Glutamatergic neuron (in vitro differentiated cells): ENCODE data around the gene MACC1. TPM values are rescaled to one million over a fixed set of nuclear protein-coding genes. Genes with fewer than 3 reads are reported as not detected.

Experiments
- DNase-seq: peaks from one replicate; pipeline ENCODE4 v3.0.0; 2022
- H3K27ac Mint-ChIP-seq: one replicate; pipeline ENCODE4 v1.8.0; 2020; ENCODE audit warnings: mild to moderate bottlenecking, mixed read lengths, inconsistent platforms; ENCODE audit not compliant: unreplicated experiment
- H3K27me3 Mint-ChIP-seq: one replicate; pipeline ENCODE4 v1.8.0; 2020; ENCODE audit warnings: mild to moderate bottlenecking, moderate library complexity, mixed read lengths, inconsistent platforms; ENCODE audit not compliant: unreplicated experiment
- H3K36me3 Mint-ChIP-seq: one replicate; pipeline ENCODE4 v1.8.0; 2020; ENCODE audit warnings: mild to moderate bottlenecking, mixed read lengths, inconsistent platforms; ENCODE audit not compliant: unreplicated experiment
- H3K4me1 Mint-ChIP-seq: one replicate; pipeline ENCODE4 v1.8.0; 2020; ENCODE audit warnings: mild to moderate bottlenecking, low read depth, mixed read lengths, inconsistent platforms; ENCODE audit not compliant: unreplicated experiment
- H3K4me3 Mint-ChIP-seq: one replicate; pipeline ENCODE4 v1.8.0; 2020; ENCODE audit warnings: mild to moderate bottlenecking, mixed read lengths, inconsistent platforms; ENCODE audit not compliant: unreplicated experiment
- H3K9me3 Mint-ChIP-seq: one replicate; pipeline ENCODE4 v1.8.0; 2020; ENCODE audit warnings: mild to moderate bottlenecking, moderate library complexity, mixed read lengths, inconsistent platforms; ENCODE audit not compliant: unreplicated experiment
- total RNA-seq: library from RNA; stranded (reverse); fragmentation: NEBNext Ultra II Directional; extraction: Animal tissue kit (Norgen Biotek cat#: 25700); gene quantifications from one replicate; pipeline ENCODE4 v1.2.1, GENCODE V29; 2021; ENCODE audit not compliant: unreplicated experiment
- TF ChIP-seq, protein P1 (sequence below): fragments of 200-600 bp; sonication (generic); IDR thresholded peaks from one replicate; pipeline ENCODE4 v1.5.0; 2021; ENCODE audit not compliant: partially characterized antibody, unreplicated experiment

MACC1 gene
- total RNA-seq, 1 donor from 2014 or later: 0.29 TPM

DNA sequence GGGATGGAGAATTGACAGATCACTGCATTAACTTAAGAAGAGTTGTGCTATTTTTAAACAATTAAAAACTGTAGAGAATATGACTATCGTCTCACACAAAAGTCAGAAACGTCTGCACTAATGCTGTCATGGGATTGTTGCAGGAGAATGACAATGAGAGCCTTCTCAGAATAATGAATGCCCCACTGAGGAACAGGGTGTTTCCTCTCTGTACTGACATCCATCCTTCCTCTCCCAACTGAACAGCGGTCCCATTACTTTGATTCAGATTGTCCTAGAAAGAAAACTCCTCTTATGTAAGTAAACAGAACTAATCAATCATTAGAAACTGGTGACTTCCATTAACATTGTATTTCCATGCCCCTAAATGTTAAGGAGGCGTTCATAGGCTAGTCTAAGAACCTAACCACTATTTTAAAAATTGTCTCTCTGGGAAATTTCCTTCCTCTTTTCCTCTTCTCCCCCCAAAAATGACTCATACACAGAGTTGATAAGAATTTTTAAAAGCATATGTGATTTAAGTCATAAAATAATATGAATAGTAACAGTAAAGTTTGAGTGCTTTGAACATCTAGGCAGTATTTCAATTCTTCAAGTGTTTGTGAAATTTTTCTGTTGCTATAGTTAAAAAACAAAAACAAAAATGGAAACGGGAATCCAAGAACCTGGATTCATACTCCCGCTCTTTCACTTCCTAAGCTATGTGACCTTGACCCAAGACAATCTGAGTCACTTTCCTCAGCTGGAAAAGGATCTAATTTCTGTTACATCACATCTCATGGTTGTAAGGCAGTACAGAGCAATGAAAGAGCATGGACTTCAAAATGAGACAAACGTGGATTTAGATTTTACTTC is 12.7 kb upstream of the MACC1 start:
- Mint-ChIP-seq H3K4me1 (no peaks in the 10 kb centered on the region), H3K36me3 (no peaks in the 10 kb centered on the region), H3K9me3 (no peaks in the 10 kb centered on the region), H3K27me3 (peaks cover 1% of the 10 kb centered on the region), H3K27ac (no peak overlapping the region), H3K4me3 (no peak overlapping the region)
- no peak for DNase-seq
- TF ChIP-seq, protein P1, sequence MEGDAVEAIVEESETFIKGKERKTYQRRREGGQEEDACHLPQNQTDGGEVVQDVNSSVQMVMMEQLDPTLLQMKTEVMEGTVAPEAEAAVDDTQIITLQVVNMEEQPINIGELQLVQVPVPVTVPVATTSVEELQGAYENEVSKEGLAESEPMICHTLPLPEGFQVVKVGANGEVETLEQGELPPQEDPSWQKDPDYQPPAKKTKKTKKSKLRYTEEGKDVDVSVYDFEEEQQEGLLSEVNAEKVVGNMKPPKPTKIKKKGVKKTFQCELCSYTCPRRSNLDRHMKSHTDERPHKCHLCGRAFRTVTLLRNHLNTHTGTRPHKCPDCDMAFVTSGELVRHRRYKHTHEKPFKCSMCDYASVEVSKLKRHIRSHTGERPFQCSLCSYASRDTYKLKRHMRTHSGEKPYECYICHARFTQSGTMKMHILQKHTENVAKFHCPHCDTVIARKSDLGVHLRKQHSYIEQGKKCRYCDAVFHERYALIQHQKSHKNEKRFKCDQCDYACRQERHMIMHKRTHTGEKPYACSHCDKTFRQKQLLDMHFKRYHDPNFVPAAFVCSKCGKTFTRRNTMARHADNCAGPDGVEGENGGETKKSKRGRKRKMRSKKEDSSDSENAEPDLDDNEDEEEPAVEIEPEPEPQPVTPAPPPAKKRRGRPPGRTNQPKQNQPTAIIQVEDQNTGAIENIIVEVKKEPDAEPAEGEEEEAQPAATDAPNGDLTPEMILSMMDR: no peak

DNA sequence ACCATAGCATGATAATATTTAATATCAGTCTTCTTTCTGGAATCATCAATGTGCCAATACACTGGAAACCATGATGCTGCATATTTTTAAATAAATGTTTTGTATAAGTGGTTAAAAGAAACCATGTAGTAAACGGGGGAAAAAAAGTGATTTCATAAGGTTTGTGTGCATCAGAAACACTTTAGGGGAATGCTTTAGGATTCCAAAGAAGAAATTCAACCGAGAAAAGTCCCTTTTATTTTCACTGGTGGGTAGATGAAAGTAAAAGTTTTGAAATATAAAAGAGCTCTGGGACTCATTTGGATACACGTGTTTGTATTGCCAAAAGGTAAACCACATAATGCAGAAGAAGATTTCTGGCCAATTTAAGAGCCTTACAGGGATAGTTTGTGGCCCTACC is 11.9 kb upstream of the MACC1 start:
- TF ChIP-seq, protein P1: no peak
- H3K27ac Mint-ChIP-seq: no peak overlapping the region
- DNase-seq: no peak
- H3K36me3 Mint-ChIP-seq: no peaks in the 10 kb centered on the region
- peaks cover 1% of the 10 kb centered on the region for H3K27me3 Mint-ChIP-seq
- no peak overlapping the region for H3K4me3 Mint-ChIP-seq
- H3K9me3 Mint-ChIP-seq: no peaks in the 10 kb centered on the region
- no peaks in the 10 kb centered on the region for H3K4me1 Mint-ChIP-seq

- Mint-ChIP-seq H3K27ac (no peak overlapping the region), H3K27me3 (peaks cover 1% of the 10 kb centered on the region), H3K4me3 (no peak overlapping the region), H3K9me3 (no peaks in the 10 kb centered on the region), H3K36me3 (no peaks in the 10 kb centered on the region), H3K4me1 (no peaks in the 10 kb centered on the region)
- no peak for DNase-seq
- TF ChIP-seq, protein P1: no peak
These were observed 11.5 kb upstream of the MACC1 start for GRCh38 chr7:20228654-20229053.

- Mint-ChIP-seq H3K4me3 (no peak overlapping the region), H3K27ac (no peak overlapping the region), H3K36me3 (no peaks in the 10 kb centered on the region), H3K4me1 (no peaks in the 10 kb centered on the region), H3K27me3 (peaks cover 1% of the 10 kb centered on the region), H3K9me3 (no peaks in the 10 kb centered on the region)
- DNase-seq: no peak
- TF ChIP-seq, protein P1: no peak
These were observed 10.2 kb upstream of the MACC1 start for GRCh38 chr7:20227291-20227795.

- H3K27ac Mint-ChIP-seq: no peak overlapping the region
- TF ChIP-seq, protein P1: no peak
- H3K9me3 Mint-ChIP-seq: no peaks in the 10 kb centered on the region
- H3K36me3 Mint-ChIP-seq: no peaks in the 10 kb centered on the region
- H3K4me1 Mint-ChIP-seq: no peaks in the 10 kb centered on the region
- peaks cover 1% of the 10 kb centered on the region for H3K27me3 Mint-ChIP-seq
- no peak overlapping the region for H3K4me3 Mint-ChIP-seq
- no peak for DNase-seq
These were observed 9.7 kb upstream of the MACC1 start for GRCh38 chr7:20226860-20227259.
